Smooth muscle cell (in vitro differentiated cells): ENCODE data around the gene ABHD6. TPM values are rescaled to one million over a fixed set of nuclear protein-coding genes. Genes with fewer than 3 reads are reported as not detected.
A peak's percentile ranks its signal among the peaks of the same experiment; 100 is the strongest.

Experiments
- DNase-seq: peaks from one replicate; lab custom pipeline; 2025; ENCODE audit not compliant: unreplicated experiment; lab: John Stamatoyannopoulos, UW
- H2AFZ ChIP-seq: fragments of 200-600 bp; sonication (generic); 2 replicates; pipeline ENCODE4 v1.6.0; 2016; ENCODE audit warnings: antibody characterized with exemption, low read depth, mild to moderate bottlenecking
- H3F3A ChIP-seq: fragments of 200-600 bp; sonication (generic); 2 replicates; pipeline ENCODE4 v1.6.0; 2017; ENCODE audit warnings: antibody characterized with exemption, low read depth
- H3K27ac ChIP-seq: fragments of 200-600 bp; sonication (generic); 2 replicates; pipeline ENCODE4 v1.5.1; 2016; ENCODE audit warnings: low read depth, mild to moderate bottlenecking
- H3K27me3 ChIP-seq: fragments of 200-600 bp; sonication (generic); 2 replicates; pipeline ENCODE4 v1.6.1; 2016; ENCODE audit warnings: low read depth, mild to moderate bottlenecking
- H3K36me3 ChIP-seq: fragments of 200-600 bp; sonication (generic); 2 replicates; pipeline ENCODE4 v1.5.1; 2016; ENCODE audit warnings: low read depth
- H3K4me1 ChIP-seq: fragments of 200-600 bp; sonication (generic); 2 replicates; pipeline ENCODE4 v1.5.1; 2016; ENCODE audit warnings: low read depth
- H3K4me2 ChIP-seq: fragments of 200-600 bp; sonication (generic); 2 replicates; pipeline ENCODE4 v1.6.0; 2016; ENCODE audit warnings: mild to moderate bottlenecking
- H3K4me3 ChIP-seq: fragments of 200-600 bp; sonication (generic); 2 replicates; pipeline ENCODE4 v1.5.1; 2016; ENCODE audit warnings: mild to moderate bottlenecking
- H3K79me2 ChIP-seq: fragments of 200-600 bp; sonication (generic); 2 replicates; pipeline ENCODE4 v1.6.0; 2016; ENCODE audit warnings: low read depth, mild to moderate bottlenecking
- H3K9ac ChIP-seq: fragments of 200-600 bp; sonication (generic); 2 replicates; pipeline ENCODE4 v1.6.0; 2016; ENCODE audit warnings: low read depth
- H3K9me3 ChIP-seq: fragments of 200-600 bp; sonication (generic); replicated peaks from 2 replicates; pipeline ENCODE4 v1.5.1; 2016; ENCODE audit warnings: low read depth
- H4K20me1 ChIP-seq: fragments of 200-600 bp; sonication (generic); 2 replicates; pipeline ENCODE4 v1.6.0; 2016; ENCODE audit warnings: low read depth
- WGBS: methylation state at CpG from one replicate; pipeline ENCODE4 v1.1.7; 2016; ENCODE audit warnings: low lambda C conversion rate; 5-methylcytosine and 5-hydroxymethylcytosine counted together
- polyA plus RNA-seq: library from polyadenylated mRNA; unstranded; fragments of >200 nt; fragmentation: Nextera tagmentation; extraction: Ambion mirVana; gene quantifications from 2 replicates; pipeline ENCODE4 v1.2.1, GENCODE V29; 2016
- total RNA-seq: library from RNA; depleted of rRNA; stranded (reverse); fragments of >200 nt; gene quantifications from 2 replicates; pipeline ENCODE4 v1.2.3, GENCODE V29; 2014
- TF ChIP-seq, protein P1 (sequence below): fragments of 200-600 bp; sonication (generic); IDR thresholded peaks from 2 replicates; pipeline ENCODE4 v1.5.1; 2017; ENCODE audit warnings: borderline replicate concordance, mild to moderate bottlenecking, antibody characterized with exemption; ENCODE audit not compliant: insufficient read depth, poor library complexity, severe bottlenecking

The ABHD6 gene
- total and polyA plus RNA-seq, 2 experiments from 2014 or later, result 3.9 to 7.1 TPM

- peaks cover 7% of the 10 kb centered on the region for H4K20me1 ChIP-seq
- no peak overlapping the region for H2AFZ ChIP-seq
- H3F3A ChIP-seq, result no peaks in the 10 kb centered on the region
- H3K4me1 ChIP-seq, result peaks cover 6% of the 10 kb centered on the region
- no peaks in the 10 kb centered on the region for H3K27me3 ChIP-seq
- no peak overlapping the region for H3K9ac ChIP-seq
- H3K27ac ChIP-seq, result no peak overlapping the region
- no peaks in the 10 kb centered on the region for H3K9me3 ChIP-seq
- H3K79me2 ChIP-seq, result no peaks in the 10 kb centered on the region
- H3K4me3 ChIP-seq, result no peak overlapping the region
- DNase-seq, result no peak
- TF ChIP-seq, protein P1, sequence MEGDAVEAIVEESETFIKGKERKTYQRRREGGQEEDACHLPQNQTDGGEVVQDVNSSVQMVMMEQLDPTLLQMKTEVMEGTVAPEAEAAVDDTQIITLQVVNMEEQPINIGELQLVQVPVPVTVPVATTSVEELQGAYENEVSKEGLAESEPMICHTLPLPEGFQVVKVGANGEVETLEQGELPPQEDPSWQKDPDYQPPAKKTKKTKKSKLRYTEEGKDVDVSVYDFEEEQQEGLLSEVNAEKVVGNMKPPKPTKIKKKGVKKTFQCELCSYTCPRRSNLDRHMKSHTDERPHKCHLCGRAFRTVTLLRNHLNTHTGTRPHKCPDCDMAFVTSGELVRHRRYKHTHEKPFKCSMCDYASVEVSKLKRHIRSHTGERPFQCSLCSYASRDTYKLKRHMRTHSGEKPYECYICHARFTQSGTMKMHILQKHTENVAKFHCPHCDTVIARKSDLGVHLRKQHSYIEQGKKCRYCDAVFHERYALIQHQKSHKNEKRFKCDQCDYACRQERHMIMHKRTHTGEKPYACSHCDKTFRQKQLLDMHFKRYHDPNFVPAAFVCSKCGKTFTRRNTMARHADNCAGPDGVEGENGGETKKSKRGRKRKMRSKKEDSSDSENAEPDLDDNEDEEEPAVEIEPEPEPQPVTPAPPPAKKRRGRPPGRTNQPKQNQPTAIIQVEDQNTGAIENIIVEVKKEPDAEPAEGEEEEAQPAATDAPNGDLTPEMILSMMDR, result no peak
- no peaks in the 10 kb centered on the region for H3K36me3 ChIP-seq
- H3K4me2 ChIP-seq, result no peak overlapping the region
- WGBS, result 97% methylated on average over 3 of the region's 3 CpGs
These were observed 86.2 kb downstream of the ABHD6 start for GRCh38 chr3:58323529-58324390.

DNA sequence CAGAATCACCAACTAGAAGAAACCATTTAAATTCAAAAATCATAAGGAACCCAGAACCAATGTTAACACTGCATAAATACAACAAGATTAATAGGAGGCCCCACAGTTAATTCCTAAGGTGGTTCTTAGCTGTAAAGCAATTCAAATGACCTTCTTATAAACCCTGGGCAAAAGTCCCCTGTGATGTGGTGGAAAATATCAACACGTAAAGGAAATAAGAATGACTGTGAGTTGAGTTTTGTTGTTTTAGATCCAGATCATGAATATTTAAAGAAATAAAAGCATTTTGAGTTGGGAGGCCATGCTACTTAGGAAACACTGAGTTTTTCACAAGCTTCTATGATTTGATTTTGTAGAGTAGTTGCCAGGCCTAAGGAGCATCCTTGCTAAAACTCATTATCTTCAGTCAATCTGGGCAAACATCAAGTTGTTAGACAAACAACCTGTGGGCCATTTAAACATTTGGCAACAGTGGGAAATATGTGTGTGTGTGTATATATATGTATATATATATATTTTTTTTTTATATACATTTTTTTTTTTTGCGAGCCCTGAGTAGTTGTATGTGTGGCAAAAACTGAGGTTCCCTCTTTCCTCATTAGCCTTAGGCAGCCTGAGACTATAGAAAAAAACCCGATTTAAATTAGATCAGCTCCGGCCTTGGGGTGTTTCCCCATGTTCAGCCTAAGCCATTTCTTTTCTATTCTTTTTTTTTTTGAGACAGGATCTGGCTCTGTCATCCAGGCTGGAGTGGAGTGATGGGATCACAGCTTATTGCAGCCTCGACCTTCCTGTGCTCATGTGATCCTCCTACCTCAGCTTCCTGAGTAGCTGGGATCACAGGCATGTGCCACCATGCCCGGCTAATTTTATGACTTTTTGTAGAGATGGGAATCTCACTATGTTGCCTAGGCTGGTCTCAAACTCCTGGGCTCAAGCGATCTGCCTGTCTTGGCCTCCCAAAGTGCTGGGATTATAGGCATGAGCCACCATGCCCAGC is 87.1 kb downstream of the ABHD6 start:
- Histone ChIP-seq H3F3A (no peaks in the 10 kb centered on the region), H3K27me3 (no peaks in the 10 kb centered on the region), H3K27ac (no peak overlapping the region), H2AFZ (no peak overlapping the region), H4K20me1 (peaks cover 7% of the 10 kb centered on the region), H3K4me1 (peaks cover 6% of the 10 kb centered on the region), H3K79me2 (no peaks in the 10 kb centered on the region), H3K36me3 (no peaks in the 10 kb centered on the region), H3K9ac (no peak overlapping the region), H3K4me2 (peak overlapping the region; percentile 61), H3K9me3 (no peaks in the 10 kb centered on the region), H3K4me3 (no peak overlapping the region)
- WGBS, result 83% methylated on average over 7 of the region's 7 CpGs
- DNase-seq, result no peak
- TF ChIP-seq, protein P1, result no peak

- Histone ChIP-seq H3K36me3 (no peaks in the 10 kb centered on the region), H3K4me2 (peak overlapping the region; percentile 61), H4K20me1 (peaks cover 7% of the 10 kb centered on the region), H3K4me1 (peaks cover 6% of the 10 kb centered on the region), H2AFZ (no peak overlapping the region), H3F3A (no peaks in the 10 kb centered on the region), H3K4me3 (no peak overlapping the region), H3K9ac (no peak overlapping the region), H3K79me2 (no peaks in the 10 kb centered on the region), H3K27ac (no peak overlapping the region), H3K9me3 (no peaks in the 10 kb centered on the region), H3K27me3 (no peaks in the 10 kb centered on the region)
- WGBS, result 73% methylated on average over 2 of the region's 2 CpGs
- no peak for DNase-seq
- TF ChIP-seq, protein P1, result no peak
These were observed 88.0 kb downstream of the ABHD6 start for GRCh38 chr3:58325525-58325992.
